Measurements from ENCODE around the gene NDUFA6.
"Not testable (repeated sequence)": the region's sequence is repeated elsewhere in the genome, so short reads cannot be mapped to it uniquely, and the experiment has no call there.

Gene NDUFA6

DNA sequence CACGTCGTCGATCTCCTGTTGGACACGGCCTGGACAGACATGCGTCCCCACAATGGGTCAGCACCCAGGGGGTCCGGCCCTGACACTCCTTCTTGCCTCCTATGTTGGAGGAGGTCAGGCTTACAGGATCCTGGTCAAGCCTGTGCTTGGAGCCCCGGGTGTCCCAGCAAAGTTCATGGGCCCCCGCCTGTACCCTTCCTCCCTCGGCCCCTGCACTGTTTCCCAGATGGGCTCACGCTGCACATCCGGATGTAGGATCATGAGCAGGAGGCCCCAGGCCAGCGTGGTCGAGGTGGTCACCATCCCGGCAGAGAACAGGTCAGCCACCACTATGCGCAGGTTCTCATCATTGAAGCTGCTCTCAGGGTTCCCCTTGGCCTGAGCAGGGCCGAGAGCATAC, 37.0 kb upstream of the NDUFA6 start:
- no peaks in the 10 kb centered on the region for H3K27me3 ChIP-seq (ENCODE audit: control insufficient read depth, low read length)
- no peak overlapping the region for H3K4me2 ChIP-seq (ENCODE audit: low read length)
- H3K9me3 ChIP-seq (ENCODE audit: control insufficient read depth, insufficient read depth, low read length): no peaks in the 10 kb centered on the region
- no peaks in the 10 kb centered on the region for H3K9me2 ChIP-seq (replicated peaks; ENCODE audit: control insufficient read depth, low read length)
- H3K36me3 ChIP-seq (ENCODE audit: control insufficient read depth, low read length): no peaks in the 10 kb centered on the region
- no peaks in the 10 kb centered on the region for H4K20me1 ChIP-seq (ENCODE audit: control insufficient read depth, insufficient read depth, low read depth, low read length)
- H3K27ac ChIP-seq (ENCODE audit: low read depth, low read length): no peak overlapping the region
- no peak for TF ChIP-seq EZH2phosphoT487 (IDR thresholded peaks at IDR 0.05; ENCODE audit: borderline replicate concordance, low read length)
- TF ChIP-seq, protein P1, sequence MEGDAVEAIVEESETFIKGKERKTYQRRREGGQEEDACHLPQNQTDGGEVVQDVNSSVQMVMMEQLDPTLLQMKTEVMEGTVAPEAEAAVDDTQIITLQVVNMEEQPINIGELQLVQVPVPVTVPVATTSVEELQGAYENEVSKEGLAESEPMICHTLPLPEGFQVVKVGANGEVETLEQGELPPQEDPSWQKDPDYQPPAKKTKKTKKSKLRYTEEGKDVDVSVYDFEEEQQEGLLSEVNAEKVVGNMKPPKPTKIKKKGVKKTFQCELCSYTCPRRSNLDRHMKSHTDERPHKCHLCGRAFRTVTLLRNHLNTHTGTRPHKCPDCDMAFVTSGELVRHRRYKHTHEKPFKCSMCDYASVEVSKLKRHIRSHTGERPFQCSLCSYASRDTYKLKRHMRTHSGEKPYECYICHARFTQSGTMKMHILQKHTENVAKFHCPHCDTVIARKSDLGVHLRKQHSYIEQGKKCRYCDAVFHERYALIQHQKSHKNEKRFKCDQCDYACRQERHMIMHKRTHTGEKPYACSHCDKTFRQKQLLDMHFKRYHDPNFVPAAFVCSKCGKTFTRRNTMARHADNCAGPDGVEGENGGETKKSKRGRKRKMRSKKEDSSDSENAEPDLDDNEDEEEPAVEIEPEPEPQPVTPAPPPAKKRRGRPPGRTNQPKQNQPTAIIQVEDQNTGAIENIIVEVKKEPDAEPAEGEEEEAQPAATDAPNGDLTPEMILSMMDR (IDR thresholded peaks at IDR 0.05; ENCODE audit: low read depth, low read length, poor library complexity, severe bottlenecking): no peak
- no peaks in the 10 kb centered on the region for H3F3A ChIP-seq (ENCODE audit: control insufficient read depth, insufficient read depth)
- H3K79me2 ChIP-seq (ENCODE audit: control insufficient read depth, low read length): no peaks in the 10 kb centered on the region
- H3K4me1 ChIP-seq (ENCODE audit: control insufficient read depth, low read length): no peaks in the 10 kb centered on the region
- H3K4me3 ChIP-seq (ENCODE audit: low read length): no peak overlapping the region

DNA sequence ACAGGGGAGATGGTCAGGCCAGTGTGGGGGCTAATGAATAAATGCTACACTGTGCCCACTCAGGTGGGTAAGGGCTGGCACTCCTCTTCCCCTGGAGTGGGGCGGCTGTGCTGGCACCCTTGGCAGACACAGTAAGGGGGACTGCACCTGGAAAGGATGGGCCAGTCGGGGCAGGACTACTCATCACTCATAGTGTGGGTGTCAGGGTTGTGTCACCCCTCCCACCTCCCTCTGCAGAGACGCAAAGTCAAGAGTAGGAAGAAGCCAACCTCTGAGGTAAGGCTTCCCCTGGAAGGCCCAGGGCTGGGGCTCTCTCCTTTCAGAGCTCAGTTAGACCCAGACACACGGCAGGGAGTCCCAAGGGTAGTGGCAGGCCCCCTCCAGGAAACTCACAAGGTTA, 33.0 kb upstream of the NDUFA6 start:
- H3K27me3 ChIP-seq (ENCODE audit: control insufficient read depth, low read length); H3K79me2 ChIP-seq (ENCODE audit: control insufficient read depth, low read length); H3K36me3 ChIP-seq (ENCODE audit: control insufficient read depth, low read length); H4K20me1 ChIP-seq (ENCODE audit: control insufficient read depth, insufficient read depth, low read depth, low read length); H3K9me2 ChIP-seq (replicated peaks; ENCODE audit: control insufficient read depth, low read length); H3K9me3 ChIP-seq (ENCODE audit: control insufficient read depth, insufficient read depth, low read length); H3K27ac ChIP-seq (ENCODE audit: low read depth, low read length); H3K4me2 ChIP-seq (ENCODE audit: low read length); H3F3A ChIP-seq (ENCODE audit: control insufficient read depth, insufficient read depth); H3K4me3 ChIP-seq (ENCODE audit: low read length): not testable (repeated sequence)
- H3K4me1 ChIP-seq (ENCODE audit: control insufficient read depth, low read length): peaks cover 14% of the 10 kb centered on the region

DNA sequence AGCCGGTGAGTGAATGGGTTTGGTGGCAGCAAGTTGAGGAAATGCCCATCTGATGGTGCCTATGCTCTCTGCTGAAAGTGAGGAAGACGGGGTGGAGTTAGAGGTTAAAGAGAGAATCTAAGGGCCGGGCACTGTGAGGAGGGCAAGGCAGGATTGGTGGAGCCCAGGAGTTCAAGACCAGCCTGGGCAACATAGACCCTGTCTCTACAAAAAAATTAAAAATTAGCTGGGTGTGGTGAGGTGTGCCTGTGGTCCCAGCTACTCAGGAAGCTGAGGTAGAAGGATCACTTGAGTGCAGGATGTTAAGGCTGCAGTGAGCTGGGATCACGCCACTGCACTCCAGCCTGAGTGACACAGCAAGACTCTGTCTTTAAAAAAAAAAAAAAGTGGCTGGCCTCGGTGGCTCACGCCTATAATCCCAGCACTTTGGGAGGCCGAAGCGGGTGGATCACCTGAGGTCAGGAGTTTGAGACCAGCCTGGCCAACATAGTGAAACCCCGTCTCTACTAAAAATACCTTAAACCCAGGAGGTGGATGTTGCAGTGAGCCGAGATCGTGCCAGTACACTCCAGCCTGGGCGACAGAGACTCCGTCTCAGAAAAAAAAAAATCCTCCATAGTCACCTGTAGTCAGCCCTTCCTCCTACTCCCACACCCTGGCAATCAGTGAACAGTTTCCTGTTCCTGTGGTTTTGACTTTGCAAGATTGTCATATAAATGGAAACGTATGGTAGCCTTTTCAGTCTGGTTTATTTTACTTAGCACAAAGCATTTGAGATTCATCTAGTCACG, 29.9 kb upstream of the NDUFA6 start:
- not testable (repeated sequence) for H3K4me3 ChIP-seq (ENCODE audit: low read length); H3K79me2 ChIP-seq (ENCODE audit: control insufficient read depth, low read length); H3K27ac ChIP-seq (ENCODE audit: low read depth, low read length); H3K36me3 ChIP-seq (ENCODE audit: control insufficient read depth, low read length); H3K9me3 ChIP-seq (ENCODE audit: control insufficient read depth, insufficient read depth, low read length); H3K9me2 ChIP-seq (replicated peaks; ENCODE audit: control insufficient read depth, low read length); H4K20me1 ChIP-seq (ENCODE audit: control insufficient read depth, insufficient read depth, low read depth, low read length); H3K27me3 ChIP-seq (ENCODE audit: control insufficient read depth, low read length); H3F3A ChIP-seq (ENCODE audit: control insufficient read depth, insufficient read depth)
- Histone ChIP-seq H3K4me1 (ENCODE audit: control insufficient read depth, low read length) (peaks cover 14% of the 10 kb centered on the region), H3K4me2 (ENCODE audit: low read length) (peak overlapping the region; percentile 28)

DNA sequence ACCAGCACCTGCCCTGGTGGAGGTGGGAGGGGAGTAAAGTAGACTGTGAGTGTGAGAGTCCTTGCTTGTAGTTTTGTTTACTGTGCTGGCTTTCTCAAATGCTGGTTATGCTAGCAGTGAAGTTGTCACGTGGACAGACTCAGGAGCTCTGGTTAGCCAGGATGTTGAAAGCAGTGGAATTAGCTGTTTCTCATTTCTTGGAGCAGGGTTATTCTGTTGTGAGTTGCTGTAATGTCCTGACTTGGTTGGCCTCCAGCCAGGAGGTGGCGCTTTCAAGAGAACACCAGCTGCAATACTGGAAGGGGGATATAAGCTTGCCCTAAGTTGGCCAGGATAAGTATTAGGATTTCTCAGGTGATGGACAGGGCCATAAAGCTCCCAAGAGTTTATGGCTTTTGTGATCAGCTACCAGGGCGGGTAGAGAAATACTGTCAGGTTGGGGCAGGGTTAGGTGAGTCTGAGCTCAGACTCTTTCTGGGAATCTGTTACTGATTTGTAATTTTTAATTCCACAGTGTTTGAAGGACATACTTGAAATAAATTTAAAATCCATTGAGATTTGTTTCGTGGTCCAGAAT, 26.4 kb upstream of the NDUFA6 start:
- Histone ChIP-seq H3K36me3 (ENCODE audit: control insufficient read depth, low read length) (no peaks in the 10 kb centered on the region), H3K27ac (ENCODE audit: low read depth, low read length) (no peak overlapping the region), H3K9me2 (replicated peaks; ENCODE audit: control insufficient read depth, low read length) (no peaks in the 10 kb centered on the region), H3K4me1 (ENCODE audit: control insufficient read depth, low read length) (peaks cover 14% of the 10 kb centered on the region), H3K79me2 (ENCODE audit: control insufficient read depth, low read length) (no peaks in the 10 kb centered on the region), H3K4me2 (ENCODE audit: low read length) (no peak overlapping the region), H3K9me3 (ENCODE audit: control insufficient read depth, insufficient read depth, low read length) (peaks cover 6% of the 10 kb centered on the region), H3K4me3 (ENCODE audit: low read length) (no peak overlapping the region), H4K20me1 (ENCODE audit: control insufficient read depth, insufficient read depth, low read depth, low read length) (no peaks in the 10 kb centered on the region), H3K27me3 (ENCODE audit: control insufficient read depth, low read length) (no peaks in the 10 kb centered on the region), H3F3A (ENCODE audit: control insufficient read depth, insufficient read depth) (no peaks in the 10 kb centered on the region)
- TF ChIP-seq, protein P1 (IDR thresholded peaks at IDR 0.05; ENCODE audit: low read depth, low read length, poor library complexity, severe bottlenecking): peak; percentile 63
- TF ChIP-seq EZH2phosphoT487 (IDR thresholded peaks at IDR 0.05; ENCODE audit: borderline replicate concordance, low read length): no peak

DNA sequence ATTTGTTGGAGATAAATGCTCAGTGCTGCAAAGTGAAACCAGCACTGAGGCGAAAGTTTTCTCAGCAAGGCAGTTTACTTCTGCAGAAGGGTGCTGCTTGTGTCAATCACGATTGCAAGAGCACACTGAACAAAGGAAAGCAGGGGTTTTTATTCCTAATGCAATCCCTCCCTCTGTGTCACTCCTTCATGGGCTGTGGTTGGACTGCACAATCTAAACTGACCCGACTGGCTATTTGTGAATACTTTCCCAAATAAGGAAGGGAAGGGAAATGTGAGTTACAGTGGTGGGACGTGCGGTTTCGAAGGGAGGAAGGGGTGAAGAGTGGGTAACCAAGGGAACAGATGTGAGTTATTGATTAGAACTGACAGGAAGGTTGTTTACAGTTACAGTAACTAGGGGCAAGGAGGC, 24.9 kb upstream of the NDUFA6 start:
- not testable (repeated sequence) for H3K27me3 ChIP-seq (ENCODE audit: control insufficient read depth, low read length); H3K9me3 ChIP-seq (ENCODE audit: control insufficient read depth, insufficient read depth, low read length); H3K9me2 ChIP-seq (replicated peaks; ENCODE audit: control insufficient read depth, low read length); H3K36me3 ChIP-seq (ENCODE audit: control insufficient read depth, low read length); H3K4me1 ChIP-seq (ENCODE audit: control insufficient read depth, low read length); H3K4me2 ChIP-seq (ENCODE audit: low read length); H3K27ac ChIP-seq (ENCODE audit: low read depth, low read length); H3K79me2 ChIP-seq (ENCODE audit: control insufficient read depth, low read length); H4K20me1 ChIP-seq (ENCODE audit: control insufficient read depth, insufficient read depth, low read depth, low read length); H3K4me3 ChIP-seq (ENCODE audit: low read length); H3F3A ChIP-seq (ENCODE audit: control insufficient read depth, insufficient read depth)
